Measurements from ENCODE around the gene GSPT1.
A peak's percentile ranks its signal among the peaks of the same experiment; 100 is the strongest.
"Not testable (repeated sequence)": the region's sequence is repeated elsewhere in the genome, so short reads cannot be mapped to it uniquely, and the experiment has no call there.

Gene GSPT1

DNA sequence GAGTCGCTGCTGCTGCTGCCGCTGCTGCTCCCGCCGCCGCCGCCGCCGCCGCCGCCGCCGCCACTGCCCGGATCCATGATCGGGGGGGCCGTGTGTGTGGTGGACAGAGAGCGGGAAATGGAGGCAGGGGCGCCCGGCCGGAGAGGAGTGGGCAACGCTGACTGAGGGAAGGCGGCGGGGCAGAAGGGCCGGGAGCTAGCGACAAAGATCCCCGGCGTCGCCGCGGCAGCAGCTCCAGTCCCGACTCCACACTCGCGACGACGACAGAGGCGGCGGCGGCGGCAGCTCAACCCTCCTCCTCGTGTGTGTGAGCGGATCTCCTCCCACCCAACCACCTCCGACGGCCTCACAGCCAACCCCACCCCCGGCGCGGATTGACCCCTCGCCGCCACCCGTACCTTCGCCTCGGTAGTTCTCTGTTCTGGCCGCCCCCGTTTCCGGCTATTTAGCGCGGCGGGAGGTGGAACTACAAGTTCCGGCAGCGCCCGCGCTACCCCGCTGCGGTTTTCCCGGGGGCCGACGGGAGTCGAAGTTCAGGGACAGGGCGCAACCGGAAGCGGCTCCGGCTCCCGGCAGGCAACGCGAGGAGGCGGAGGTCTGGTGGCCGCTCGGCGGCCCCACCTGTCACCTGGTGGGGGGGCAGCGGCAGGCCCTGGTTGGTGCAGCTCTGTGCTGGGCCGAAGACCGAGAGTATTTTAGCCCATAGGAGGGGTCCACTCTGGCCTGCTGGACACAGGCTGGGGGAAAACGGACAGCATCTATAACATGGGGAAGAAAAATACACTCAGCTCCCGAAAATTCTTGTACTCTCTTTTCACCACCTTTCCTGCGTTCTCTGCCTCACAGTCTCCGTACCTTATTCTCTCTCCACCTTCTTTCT lies at the start of gene GSPT1:
Gene GSPT1 (minus strand): TSS at position 313 of the 880 bp plus-strand sequence. CDS start 236 bp downstream, at position 77.
- DNase-seq, result peak; percentile 83

DNA sequence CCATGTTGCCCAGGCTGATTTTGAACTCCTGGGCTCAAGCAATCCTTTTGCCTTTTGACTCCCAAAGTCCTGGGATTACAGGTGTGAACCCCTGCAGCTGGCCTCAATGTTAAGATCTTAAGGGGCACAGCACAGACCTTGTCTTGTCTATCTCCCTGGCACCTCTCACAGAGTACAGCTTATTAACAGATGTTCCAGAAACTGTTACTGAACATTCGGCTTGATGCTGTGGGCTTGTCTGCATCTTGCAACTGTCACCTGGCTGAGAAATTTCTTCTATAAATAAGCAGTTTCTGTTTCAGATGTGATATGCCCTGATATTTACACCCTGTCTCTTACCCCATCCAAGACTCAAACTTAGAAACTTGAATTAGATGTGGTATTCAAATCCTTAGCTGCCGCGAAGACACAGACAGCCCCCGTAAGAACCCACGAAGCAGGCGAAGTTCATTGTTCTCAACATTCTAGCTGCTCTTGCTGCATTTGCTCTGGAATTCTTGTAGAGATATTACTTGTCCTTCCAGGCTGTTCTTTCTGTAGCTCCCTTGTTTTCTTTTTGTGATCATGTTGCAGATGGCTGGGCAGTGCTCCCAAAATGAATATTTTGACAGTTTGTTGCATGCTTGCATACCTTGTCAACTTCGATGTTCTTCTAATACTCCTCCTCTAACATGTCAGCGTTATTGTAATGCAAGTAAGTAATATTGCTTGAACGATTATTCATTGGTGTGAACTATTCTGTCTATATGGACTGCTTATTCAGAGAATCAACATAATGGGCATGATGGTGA lies 49.2 kb upstream of the GSPT1 start, which contains the start of gene TNFRSF17:
Gene TNFRSF17 (plus strand): TSS at position 450 of the 791 bp plus-strand sequence. CDS start 115 bp downstream, at position 565.
- DNase-seq, result no peak

DNA sequence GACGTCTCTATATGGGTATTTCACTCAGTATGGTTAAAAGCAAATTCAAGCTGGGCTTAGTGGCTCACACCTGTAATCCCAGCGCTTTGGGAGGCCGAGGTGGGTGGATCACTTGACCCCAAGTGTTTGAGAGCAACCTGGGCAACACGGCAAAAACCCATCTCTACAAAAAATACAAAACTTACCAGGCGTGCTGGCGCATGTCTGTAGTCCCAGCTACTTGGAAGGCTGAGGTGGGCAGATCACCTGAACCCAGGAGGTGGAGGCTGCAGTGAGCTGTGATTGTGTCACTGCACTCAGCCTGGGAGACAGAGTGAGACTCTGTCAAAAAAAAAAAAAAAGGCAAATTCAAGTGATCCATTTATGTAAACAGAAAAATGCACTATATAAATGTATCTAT lies 48.0 kb upstream of the GSPT1 start:
- DNase-seq, result no peak

DNA sequence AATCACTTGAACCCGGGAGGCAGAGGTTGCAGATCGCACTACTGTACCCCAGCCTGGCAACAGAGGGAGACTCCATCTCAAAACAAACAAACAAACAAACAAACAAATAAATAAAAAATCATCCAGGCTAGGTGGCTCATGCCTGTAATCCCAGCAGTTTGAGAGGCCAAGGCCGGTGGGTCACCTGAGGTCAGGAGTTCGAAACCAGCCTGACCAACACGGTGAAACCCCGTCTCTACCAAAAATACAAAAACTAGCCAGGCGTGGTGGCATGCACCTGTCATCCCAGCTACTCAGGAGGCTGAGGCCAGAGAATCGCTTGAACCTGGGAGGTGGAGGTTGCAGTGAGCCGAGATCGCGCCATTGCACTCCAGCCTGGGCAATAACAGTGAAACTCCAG lies 47.2 kb upstream of the GSPT1 start:
- not testable (repeated sequence) for DNase-seq

DNA sequence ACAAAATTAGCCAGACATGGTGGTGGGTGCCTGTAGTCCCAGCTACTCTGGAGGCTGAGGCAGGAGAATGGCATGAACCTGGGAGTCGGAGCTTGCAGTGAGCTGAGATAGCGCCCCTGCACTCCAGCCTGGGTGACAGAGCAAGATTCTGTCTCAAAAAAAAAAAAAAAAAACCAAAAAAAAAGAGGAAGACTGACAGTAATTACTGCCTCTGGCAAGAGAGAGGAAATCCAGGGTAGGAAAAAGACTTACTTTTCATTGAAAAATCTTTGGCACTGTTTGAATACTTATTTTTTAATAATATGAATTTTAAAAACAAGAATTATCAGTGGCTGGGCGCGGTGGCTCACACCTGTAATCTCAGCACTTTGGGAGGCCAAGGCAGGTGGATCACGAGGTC lies 46.7 kb upstream of the GSPT1 start:
- not testable (repeated sequence) for DNase-seq

DNA sequence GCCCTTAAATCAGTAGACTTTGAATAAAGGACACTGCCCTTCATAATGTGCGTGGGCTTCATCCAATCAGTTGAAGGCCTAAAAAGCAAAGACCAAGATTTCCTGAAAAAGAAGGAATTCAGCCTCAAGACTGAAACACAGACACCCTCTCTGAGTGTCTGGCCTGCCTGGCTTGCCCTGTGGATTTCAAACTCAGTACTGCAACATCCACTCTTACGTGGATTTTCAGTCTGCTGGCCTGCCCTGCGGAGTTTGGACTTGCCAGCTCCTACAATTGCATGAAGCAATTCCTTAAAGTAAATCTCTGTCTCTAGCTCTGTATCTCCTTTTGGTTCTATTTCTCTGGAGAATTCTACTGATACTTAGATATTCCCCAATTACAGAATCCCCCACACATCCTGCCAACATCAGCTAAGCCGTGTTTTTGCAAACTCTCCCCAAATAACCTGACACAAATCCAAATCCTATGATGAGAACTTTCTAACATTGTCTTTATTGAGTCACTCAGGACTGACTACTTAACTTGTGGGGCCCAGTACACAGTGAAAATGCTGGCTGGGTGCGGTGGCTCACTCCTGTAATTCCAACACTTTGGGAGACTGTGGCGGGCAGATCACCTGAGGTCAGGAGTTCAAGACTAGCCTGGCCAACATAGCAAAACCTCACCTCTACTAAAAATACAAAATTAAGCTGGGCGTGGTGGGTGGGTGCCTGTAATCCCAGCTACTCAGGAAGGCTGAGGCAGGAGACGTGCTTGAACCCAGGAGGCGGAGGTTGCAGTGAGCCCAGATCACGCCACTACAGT lies 42.0 kb upstream of the GSPT1 start:
- DNase-seq, result no peak

DNA sequence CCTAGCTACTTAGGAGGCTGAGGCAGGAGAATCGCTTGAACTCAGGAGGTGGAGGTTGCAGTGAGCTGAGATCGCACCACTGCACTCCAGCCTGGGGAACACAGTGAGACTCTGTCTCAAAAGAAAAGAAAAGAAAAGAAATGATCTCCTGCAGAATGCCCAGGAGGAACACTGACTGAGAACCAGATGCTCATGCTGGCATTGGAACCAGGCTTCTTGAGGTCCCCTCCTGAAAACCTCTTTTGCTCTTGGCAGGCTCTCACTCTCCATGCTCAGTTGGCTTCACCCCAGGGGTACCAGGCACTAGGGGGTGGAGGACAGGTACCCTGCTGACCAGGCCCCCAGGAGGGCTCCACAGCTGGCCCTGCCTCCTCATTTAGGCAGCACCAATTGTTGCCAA lies 40.8 kb upstream of the GSPT1 start:
- DNase-seq, result no peak

DNA sequence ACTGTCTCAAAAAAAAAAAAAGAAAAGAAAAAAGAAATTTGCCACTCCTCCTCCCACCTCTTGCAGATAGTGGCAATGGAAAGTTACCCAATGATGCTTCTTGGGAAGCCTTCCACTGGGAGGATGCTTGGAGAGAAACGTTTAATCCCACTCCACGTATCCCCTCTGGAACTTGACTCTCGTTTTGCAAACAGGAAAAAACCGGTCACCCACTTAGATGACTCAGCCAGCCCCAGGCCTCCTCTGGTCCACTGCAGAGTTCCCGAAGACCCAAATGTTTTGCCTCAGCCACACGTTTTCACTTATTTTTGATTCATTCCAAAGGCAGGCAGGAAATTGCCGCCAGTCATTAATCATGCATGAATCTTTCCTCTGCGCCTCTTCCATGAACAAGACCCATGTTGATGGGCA lies 40.0 kb upstream of the GSPT1 start:
- no peak for DNase-seq

DNA sequence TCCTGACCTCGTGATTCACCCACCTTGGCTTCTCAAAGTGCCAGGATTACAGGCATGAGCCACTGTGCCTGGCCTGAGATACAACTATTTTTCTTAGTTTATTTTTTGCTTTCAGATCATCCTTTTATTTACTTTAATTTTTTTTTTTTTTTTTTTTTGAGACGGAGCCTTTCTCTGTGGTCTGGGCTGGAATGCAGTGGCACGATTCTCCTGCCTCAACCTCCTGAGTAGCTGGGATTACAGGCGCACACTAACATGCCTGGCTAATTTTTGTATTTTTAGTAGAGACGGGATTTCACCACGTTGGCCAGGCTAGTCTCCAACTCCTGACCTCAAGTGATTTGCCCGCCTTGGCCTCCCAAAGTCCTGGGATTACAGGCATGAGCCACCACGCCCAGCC lies 37.8 kb upstream of the GSPT1 start:
- DNase-seq, result not testable (repeated sequence)

DNA sequence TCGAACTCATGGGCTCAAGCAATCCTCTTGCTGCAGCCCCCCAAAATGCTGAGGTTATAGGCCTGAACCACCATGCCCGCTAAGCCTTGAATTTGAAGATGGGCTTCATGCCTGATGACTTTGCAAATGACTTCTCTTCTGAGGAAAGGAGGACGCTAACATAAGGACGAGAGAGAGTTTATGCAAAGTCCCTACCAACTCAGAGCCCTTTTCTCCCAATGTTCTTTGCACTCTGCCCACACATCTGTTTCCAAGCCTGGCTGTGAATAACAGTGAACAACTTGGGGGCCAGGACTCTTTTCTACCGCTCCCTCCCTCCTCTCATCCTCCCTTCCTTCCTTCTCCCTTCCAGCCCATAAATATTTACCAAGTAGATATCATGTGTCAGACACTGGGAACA lies 34.6 kb upstream of the GSPT1 start:
- DNase-seq, result no peak

DNA sequence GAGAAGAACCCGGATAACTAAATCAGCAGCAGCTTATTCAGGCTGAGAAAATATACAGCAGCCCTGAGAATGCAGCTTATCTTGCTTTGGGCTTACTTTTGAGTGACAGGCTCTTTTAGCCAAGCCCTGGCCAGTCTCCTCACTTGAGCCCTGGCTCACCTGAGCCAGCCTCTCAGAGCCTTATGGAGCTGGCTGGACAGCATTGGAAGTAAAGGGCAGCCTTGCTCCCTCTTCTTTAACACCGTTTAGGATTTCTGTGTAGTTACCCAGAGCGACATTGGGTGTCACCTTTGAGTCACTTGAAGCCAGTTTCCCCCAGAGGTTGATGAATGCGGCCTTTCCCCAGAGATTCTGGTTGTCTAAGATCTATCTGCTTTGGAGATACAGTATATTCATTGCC lies 33.8 kb upstream of the GSPT1 start:
- DNase-seq, result no peak

DNA sequence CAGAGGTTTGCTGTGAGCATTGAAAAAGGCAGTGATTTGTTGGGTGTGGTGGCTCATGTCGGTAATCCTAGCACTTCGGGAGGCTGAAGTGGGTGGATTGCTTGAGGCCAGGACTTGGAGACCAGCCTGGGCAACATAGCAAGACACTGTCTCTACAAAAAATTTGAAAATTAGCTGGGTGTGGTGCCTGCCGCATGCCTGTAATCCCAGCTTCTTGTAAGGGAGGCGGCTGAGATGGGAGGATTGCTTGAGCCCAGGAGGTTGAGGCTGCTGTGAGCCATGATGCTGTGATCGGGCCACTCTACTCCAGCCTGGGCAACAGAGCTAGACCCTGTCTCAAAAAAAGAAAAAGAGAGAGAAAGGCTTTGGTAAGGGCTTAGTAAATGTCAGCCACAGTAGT lies 33.1 kb upstream of the GSPT1 start:
- no peak for DNase-seq

DNA sequence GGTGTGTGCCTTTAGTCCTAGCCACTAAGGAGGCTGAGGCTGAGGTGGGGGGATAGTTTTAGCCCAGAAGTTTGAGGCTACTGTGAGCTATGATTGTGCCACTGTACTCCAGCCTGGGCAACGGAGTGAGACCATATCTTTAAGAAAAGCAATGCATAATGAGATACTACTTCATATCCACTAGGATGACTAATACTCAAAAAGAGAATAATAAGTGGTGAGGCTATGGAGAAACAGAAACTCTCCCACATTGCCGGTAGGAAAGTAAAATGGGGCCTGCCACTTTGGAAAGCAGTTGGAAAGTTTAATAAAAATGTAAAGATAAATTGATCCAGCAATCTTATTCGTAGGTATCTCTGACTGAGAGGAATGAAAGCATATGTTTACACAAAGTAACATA lies 30.7 kb upstream of the GSPT1 start:
- DNase-seq, result no peak

DNA sequence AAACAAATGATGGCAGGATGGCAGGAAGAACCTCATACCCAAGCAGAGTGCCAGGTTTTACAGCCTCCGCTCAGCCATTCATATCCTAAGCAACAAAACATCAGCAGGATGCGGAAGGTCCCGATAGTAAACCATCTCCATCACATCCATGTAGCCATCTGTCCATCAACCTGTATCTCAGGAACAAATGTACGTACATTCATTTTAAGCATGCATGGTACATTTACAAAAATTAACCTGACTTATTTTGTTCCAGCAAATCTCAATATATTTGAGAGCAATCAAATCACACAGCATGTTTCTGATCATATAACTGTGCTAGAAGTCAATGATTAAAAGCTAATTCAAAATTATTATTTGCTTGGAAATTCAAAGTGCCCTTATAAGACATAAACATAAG lies 26.2 kb upstream of the GSPT1 start, which contains the start of gene NPIPB2:
Gene NPIPB2 (minus strand): TSS at position 101 of the 400 bp plus-strand sequence. CDS start 0 bp downstream, at position 101.
- DNase-seq, result not testable (repeated sequence)

DNA sequence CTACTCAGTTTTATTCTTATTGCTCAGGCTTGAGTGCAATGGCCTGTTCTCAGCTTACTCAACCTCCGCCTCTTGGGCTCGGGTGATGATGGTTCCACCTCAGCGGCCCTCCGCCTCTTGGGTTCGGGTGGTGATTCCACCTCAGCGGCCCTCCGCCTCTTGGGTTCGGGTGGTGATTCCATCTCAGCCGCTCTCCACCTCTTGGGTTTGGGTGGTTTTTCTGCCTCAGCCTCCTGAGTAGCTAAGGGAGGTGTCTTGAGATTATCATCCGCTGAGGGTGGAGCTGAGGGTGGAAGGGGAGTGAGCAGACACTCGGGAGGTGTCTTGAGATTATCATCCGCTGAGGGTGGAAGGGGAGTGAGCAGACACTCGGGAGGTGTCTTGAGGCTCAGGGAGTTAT lies 11.6 kb upstream of the GSPT1 start:
- not testable (repeated sequence) for DNase-seq

DNA sequence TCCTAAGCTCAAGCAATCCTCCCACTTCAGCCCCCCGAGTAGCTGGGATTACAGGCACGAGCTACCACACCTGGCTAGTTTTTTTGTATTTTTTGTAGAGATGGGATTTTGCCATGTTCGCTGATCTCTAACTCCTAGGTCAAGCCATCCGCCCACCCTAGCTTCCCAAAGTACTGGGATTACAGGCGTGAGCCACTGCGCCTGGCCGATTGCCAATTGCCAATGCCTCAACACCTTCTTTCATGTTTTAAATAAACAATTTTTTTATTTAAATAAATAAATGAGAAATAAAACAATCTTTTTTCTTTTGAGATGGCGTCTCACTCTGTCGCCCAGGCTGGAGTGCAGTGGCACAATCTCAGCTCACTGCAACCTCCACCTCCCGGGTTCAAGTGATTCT lies 8.3 kb upstream of the GSPT1 start:
- DNase-seq, result not testable (repeated sequence)

DNA sequence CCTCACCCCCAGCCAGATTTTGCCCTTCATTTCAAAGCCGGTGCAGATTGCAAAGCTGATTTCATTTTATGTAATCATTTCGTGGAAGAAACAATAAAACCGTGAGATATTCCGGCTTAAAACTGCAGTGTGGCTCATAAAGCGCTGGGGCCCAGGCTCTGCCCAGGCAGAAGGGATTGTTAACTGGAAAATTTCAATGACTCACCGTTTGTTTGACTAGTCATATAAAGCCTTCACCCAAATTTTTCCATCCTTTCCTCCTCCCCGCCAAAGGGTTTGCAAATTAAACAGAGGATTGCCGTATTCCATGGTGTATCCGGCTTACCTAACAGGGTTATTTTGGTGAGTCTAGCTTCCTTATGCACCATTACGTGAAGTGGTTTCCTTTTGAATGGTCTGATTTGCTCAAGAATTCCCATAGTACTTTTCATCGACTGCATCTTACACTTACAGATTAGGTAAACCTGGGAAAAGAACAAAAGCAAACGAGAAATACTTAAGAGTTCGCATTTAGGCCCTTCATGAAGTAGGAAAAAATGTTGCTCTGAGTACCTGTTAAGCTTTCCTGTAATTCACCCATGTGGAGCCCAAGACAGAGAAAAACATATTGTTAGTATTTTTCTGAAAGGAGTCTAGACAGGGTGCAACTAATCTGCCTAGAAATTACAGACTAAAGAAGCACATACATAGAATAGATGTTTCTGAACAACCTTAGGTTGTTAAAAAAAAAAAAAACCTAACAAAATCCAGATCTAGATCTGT lies 949 bp upstream of the GSPT1 start:
- no peak for DNase-seq

DNA sequence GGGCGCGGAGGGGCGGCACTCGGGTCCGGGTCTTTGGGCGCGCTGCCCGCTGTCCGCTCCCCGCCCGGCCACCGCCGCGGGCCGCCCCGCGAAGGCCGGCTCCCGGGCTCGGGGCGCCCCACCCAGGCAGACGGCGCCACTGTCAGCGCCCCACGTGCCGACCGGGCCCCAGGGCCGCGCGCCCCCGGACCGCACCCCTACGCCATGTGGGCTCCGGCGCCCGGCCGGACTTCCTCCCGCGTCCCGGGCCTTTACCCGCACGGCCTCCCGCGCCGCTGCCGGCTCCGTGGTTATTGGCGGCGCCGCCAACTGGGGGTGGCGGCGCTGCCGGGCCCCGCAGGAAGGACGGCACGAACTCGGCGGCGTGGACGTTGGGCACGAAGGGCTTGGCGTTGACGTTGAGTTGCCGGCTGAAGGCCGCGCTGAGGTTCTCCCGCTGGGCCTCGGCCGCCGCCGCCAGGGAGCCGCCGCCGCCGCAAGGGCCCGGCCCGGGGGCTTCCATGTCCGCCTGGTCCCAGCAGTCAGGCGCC lies 577 bp downstream of the GSPT1 start:
- no peak for DNase-seq

DNA sequence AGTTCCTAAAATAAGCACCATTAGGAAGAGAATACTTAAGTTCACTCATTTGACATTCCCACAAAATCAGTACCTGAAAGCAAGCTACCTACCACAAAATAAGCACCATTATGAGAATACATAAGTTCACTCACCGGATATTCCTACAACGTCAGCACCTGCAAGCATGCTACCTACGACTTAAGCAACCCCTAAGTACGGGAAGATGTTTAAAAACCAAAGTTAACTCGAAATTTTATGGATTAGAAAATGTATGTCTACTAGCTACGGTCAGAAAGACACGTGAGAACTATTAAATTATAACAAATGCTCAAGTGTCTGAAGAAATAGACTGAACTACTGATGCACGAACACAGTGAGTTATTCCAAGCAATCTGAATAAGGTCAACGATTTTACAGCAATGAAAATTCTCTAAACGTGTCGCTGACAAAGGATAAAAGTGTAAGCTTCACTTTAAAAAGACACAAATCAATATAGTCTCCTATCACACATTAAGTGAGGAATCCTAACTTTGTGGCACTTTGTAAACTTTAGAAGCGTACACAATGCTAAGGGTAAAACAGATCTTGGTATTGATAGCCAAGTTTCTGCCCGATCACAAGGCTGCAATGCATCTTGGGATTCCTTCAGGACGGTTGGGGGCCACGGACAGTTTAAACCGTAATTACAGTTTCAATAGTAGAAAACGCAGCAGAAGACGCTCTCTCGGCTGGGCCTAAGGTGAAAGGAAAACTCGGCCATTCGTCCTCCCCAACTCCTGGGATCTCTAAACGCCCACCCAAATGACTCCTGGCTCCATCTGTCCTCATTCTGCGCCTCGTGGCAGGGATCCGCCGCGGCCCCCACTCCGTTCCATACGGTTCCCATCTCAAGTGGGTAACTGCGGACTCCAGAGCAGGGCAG lies 1.3 kb downstream of the GSPT1 start:
- no peak for DNase-seq

DNA sequence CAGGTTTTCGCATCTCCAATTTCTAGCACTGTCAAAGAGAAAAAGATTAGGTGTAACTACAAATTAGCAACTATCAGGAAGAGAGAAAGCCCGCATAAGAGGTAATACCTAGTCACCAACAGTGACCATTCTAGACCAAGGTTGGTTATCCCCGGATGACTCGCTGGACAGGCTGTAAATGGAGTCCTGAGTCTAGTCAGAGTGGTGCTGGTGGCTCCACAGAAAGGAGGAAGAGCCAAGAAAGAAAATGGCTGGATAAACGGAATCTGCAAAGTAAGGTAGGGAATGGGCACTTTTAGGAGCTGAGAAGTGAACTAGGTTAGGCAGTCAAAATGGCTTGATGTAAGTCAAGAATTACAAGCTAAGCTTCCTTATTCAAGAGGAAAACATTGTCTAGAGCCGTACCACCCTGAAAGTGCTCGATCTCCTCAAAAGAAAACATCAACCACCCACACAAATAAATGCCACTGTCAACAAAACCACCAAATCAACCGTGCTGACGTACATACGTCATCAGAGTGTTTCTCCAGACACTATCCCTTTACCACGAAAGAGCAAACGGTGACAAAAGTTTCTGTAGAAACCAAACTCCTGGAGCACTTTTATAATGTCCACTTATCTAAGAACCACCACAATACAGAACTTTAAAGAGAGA lies 2.2 kb downstream of the GSPT1 start:
- DNase-seq, result no peak
